GM11168 (cell line): ENCODE measurements around the gene TNFSF11.

Experiments
- in situ Hi-C: fragments of 300-500 bp; cut with MboI; formaldehyde crosslinking; loops from one replicate; pipeline ENCODE4 v1.12.0; 2022; ENCODE audit warnings: low sequenced_read_pairs; ENCODE audit not compliant: unreplicated experiment

The TNFSF11 gene, protein sequence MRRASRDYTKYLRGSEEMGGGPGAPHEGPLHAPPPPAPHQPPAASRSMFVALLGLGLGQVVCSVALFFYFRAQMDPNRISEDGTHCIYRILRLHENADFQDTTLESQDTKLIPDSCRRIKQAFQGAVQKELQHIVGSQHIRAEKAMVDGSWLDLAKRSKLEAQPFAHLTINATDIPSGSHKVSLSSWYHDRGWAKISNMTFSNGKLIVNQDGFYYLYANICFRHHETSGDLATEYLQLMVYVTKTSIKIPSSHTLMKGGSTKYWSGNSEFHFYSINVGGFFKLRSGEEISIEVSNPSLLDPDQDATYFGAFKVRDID

DNA sequence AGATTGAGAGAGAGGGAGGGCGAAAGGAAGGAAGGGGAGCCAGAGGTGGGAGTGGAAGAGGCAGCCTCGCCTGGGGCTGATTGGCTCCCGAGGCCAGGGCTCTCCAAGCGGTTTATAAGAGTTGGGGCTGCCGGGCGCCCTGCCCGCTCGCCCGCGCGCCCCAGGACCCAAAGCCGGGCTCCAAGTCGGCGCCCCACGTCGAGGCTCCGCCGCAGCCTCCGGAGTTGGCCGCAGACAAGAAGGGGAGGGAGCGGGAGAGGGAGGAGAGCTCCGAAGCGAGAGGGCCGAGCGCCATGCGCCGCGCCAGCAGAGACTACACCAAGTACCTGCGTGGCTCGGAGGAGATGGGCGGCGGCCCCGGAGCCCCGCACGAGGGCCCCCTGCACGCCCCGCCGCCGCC, at the start of gene TNFSF11:
TNFSF11 (plus strand) TSS at position 142 of the 400 bp plus-strand sequence; CDS start at position 294, 152 bp downstream.
- in situ Hi-C loops: no loop called here

DNA sequence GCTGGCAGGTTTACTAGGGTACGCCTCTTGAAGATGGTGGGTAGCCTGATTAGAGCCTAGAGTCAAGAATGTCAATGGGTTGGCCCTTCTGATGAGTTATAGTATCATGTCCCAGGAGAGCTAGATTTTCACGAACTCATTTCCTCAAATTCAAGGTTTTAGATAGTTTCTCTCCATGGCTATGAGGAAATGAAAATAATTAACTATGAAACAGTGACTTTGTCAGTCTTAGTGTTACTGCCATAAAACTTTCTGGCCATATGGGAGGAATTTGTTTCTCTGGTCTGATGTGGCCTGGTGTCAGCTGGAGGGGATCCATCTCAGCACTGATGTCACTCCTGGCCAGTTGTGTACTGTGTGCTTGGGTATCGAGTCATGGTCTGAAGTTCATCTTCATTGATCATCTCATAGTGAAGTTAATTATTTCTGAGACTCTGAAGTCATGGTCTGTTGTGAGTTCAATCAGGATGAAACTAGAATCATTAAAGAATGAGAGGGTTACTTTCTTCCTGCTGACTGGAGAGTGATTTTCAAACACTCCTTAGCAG, 49.4 kb upstream of the TNFSF11 start:
- in situ Hi-C loops: no loop called here

GRCh38 chr13:42525035-42525504, 48.9 kb upstream of the TNFSF11 start:
- in situ Hi-C loops: no loop called here

GRCh38 chr13:42526276-42526675, 47.7 kb upstream of the TNFSF11 start:
- in situ Hi-C loops: no loop called here

DNA sequence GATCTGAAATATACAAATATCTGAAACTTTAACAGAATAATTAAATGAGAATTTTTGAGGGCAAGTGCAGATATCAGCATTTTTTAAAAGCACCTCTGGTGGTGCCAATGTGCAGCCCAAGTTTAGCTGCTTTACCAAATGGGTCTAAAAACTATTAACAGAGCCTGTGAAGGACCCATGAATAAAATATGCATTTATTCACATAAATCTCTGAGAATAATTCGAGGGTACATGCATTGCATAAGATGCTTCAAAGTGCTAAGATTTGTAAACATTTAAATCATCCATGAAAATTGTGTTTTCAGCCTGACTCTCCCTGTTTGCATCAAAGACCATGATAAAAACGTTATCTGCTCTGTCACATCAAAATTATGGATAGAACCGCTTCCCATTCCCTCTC, 47.1 kb upstream of the TNFSF11 start:
- in situ Hi-C loops: no loop called here

DNA sequence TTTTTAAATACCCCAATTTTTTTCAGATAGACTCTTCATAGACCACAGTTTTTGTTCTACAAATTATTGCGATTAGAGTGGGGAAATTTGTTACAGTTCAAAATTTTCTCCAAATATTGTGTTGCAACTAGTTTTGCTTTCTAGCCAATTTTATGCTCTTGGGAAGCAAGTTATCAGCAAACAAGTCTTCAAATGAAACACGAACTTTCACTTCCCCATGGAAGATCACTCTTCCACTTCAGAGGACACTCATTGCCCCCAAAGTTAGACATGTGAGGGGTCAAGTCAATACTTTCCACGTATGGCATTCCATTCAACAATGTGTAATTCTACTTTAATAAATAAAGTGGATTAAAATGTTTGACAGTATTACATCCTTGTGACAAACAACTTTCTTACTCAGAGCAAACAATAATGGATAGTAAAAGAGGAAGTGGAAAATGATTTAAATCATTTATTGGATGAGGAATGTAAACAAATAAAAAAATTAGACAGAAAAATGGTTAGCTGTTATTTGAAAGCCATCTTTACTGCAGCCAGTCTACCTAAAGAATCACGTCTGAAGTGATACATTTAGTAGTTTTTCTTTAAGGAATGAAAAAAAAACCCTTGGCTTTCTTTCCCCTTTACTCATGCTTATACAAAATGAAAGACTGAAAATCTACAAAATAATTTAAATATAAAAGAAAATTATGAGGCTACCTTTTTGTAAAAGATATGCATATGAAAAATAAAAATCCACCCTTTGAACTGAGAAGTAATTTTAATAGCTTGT, 41.2 kb upstream of the TNFSF11 start:
- in situ Hi-C loops: no loop called here

DNA sequence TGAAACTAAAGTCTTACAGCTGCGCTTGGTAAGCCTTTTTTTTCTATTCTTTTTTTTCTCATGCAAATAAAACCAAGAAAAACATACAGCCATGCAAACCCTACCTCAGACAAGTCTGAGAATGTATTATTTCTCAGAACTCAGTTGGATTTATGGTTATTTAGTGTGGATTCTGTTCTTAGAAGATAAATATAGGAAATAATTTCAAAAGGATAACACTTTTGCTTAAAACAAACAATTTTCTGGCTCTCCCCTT, 40.7 kb upstream of the TNFSF11 start:
- in situ Hi-C loops: no loop called here

DNA sequence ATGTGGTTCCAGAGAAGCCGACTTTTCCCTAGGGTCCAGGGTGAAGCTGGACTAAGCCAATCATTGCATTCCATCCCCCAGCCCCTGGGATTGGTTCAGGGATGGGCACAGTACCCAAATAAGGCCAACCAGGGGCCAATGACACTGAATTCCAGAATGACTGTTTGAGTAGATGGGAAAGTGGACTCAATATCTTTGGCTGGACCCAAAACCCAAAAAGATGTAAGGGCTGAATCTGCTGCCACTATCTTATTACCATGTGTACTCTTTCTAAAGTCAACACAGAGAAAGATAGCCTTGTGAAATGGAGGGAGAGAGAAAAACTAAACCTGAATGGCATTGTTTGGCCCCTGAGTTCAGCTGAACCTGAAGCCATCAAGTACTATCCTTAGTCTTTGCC, 39.2 kb upstream of the TNFSF11 start:
- in situ Hi-C loops: no loop called here

DNA sequence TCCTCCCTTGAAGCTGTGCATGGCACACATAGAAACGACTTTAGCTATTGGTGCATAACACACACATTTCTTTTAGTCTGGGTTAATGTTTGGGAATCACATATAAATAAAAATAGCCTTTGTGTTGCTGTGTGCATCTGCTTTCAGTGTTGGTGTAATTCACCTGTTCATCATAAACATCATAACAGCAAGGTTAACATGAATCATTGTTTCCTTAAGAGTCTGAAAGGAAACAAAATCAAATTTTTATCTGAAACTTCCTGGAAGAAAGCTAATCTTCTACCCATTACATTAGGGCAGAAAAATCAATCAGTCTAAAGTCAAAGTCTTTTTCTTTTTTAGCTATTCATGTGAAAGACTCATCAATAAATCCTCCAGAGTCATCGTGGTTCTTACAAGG, 35.0 kb upstream of the TNFSF11 start:
- in situ Hi-C loops: no loop called here

DNA sequence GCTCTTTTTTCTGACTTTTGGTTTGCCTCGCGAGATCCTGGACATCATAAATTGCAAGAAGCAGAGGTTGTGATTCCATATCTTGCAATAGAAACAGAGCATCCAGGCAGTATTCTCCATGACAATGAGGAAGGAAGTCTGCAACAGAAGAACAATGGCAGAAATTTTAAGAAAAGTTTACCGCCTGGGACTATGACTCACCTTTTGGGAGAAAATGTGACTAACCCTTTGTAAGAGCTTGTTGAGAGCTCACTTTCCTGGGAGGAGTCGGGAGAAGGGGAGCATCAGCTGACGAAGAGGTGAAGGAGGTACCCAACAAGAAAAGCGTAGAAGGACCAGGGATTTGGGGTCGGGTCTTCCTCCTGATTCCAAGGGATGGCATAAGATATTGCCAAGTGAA, 34.3 kb upstream of the TNFSF11 start:
- in situ Hi-C loops: no loop called here

DNA sequence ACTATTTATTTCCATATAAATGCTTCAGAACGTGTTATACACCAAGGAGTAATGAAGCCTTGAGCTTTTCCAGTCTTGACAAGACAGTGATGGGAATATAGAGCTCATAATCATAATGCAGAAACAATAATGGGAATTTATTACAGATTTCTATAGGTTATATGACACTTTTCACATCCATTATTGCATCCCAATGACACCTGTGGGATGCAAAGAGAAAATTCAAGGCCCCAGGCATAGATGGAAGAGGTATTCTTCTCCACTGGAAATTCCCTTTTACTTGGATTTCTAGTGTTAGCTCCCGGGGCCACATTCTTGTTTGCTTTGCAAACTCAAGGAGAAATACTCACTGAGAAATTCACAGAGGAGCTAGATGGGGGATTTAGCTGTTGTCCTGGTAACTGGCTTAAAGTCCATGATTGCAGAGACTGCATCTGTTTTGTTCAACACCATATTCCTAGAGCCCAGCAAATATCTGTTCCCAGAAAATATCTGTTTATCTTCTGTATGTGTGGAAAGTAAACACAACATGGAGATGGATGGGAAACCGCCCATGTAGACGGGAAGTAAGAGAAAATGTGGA, 30.6 kb upstream of the TNFSF11 start:
- in situ Hi-C loops: no loop called here

GRCh38 chr13:42544246-42544926, 29.6 kb upstream of the TNFSF11 start:
- in situ Hi-C loops: no loop called here

GRCh38 chr13:42545842-42546241, 28.1 kb upstream of the TNFSF11 start:
- in situ Hi-C loops: no loop called here

DNA sequence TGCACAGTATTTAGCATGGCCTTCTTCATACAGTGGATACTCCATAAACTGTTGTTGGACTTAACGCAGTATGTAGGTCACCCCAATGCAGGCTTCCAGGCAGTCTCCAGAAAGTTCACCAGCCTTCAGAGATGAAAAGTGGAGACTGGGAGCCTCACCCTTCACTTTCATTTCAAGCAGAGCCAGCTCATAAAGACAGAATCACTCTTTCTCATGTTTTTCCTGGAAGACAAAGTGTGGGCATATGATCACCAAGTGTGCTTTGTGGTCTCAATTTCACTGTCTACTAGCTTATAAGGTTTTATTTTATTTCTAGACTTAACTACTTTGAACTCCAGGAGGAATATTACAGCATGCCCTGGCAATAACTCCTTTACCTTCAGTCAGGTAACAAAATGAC, 26.3 kb upstream of the TNFSF11 start:
- in situ Hi-C loops: no loop called here

DNA sequence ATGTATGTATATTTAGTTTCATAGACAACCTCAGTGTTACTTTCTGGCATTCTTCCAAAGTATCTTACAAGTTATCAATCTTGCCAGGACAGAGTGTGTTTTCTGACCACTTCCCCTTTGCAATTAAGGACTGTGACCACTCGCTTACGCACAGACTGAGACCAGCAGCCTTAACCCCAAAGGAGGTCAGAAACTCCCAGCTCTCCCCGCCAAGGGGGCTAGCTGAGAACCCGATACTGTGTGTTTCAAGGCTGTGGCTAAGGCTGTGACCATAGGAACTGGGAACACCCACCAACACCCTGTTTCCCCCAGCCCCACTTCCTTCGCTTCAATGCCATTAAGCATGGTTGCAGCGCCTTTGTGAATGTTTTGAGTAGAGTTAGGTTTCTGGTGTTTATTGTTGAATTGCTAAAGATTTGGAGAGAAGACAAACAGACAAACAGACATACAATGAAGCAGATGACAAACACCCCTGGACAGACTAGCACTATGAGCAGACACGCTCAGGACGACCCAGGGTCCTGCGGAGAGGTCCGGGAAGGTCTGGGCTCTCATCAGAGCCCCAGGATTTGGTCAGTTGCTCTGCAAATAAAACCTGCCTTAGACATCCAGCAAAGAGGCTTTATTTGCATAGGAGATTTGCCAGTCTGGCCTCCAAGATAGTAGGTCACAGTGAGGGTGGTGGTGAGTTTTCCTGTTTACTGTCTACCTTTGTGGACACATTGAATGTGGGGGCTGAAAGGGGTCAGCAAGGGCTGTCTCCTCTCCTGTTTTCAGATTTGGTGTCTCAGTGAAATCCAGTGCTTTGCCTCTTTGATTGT, 25.0 kb upstream of the TNFSF11 start:
- in situ Hi-C loops: no loop called here

- in situ Hi-C loops: no loop called here
Observed at GRCh38 chr13:42549552-42549936, 24.4 kb upstream of the TNFSF11 start.

DNA sequence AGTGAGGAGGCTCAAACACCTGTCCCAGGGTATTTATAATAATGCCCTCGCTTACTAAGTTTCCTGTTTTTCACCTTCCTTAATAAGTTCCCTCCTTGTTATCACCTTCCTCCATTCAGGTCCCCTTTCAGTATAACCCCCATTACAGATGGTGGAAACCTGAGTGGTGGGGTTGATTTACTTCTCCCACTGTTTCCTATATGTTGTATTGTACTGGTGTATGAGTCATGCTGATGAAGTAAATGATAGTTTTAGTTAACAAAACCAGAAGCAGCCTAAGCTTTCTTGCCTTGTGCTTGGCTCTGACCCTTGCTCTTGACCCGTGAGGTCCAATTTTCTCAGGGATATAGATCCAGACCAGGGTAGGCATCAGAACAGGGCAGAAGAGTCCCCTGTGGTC, 22.3 kb upstream of the TNFSF11 start:
- in situ Hi-C loops: no loop called here

DNA sequence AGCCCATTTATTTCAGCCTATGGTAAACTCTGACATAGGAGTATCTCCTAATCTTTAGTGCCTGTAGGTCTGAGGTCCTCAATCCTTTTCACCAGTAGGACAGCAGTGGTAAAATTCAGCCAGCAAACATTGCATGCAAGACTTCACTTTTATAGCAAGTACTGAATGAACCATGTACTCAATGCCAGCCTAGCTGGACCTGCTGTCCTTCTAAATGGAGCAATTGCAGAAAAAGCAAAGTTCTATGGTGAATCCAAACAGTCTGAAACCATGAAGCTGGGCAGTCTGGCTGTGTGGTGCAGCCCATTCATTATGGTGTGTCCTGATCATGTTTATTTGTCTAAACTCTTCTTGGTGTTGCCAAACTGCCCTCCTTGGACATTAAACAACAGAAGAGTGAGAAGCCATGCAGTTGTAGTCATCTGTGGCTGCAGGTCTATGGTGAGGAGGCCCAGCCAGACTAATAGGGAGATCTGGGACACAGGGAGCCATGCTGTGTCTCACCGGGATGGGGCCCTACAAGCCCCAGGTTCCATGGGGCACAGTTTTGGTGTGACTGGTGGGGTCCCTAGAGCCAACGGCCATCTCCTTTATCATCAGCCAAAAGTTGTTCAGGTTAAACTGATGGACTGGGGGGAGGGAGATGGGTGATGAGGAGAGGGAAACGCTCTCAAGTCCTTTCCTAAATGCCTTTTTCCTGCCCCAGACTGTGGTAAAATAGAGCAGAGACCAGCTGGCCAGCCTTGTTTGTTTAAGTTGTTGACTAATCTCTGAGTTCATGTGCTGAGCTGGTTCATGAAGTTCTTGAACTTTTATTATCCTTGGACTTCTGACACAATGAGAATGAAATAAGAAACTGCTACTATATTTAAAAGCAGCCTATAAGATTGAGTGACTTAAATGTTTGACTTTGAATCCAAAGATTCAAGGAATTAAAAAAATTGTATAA, 20.6 kb upstream of the TNFSF11 start:
- in situ Hi-C loops: no loop called here

DNA sequence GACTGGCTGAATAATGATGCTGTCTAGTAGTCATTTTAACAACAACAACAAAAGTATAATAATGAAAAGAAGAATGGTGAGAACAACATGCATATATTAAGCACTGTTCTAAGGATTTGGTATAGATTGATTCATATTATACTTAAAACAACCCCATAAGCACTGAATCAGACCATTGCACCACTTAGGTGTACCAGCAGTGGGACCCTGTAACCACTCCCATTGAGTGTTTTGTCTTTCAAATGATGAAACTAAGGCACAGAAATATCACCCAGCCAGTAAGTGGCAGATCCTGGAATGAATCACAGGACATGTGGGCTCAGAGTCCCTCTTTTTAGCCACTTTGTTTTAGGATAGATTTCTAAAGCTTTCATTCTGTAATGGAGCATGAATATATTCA, 14.9 kb upstream of the TNFSF11 start:
- in situ Hi-C loops: no loop called here
